Suprapubic skin (tissue), 4 donors: ENCODE data around the gene P2RY13. TPM values are rescaled to one million over a fixed set of nuclear protein-coding genes. Genes with fewer than 3 reads are reported as not detected.

Experiments
- DNase-seq, 2 donors: peaks; one replicate each; pipeline ENCODE4 v3.0.0-alpha.2; 2019; ENCODE audit warnings: low spot score in 2 of 2
- H3K27ac ChIP-seq: fragments of 200-600 bp; sonication (generic); one replicate; pipeline ENCODE4 v1.5.1; 2019
- H3K27me3 ChIP-seq: fragments of 200-600 bp; sonication (generic); one replicate; pipeline ENCODE4 v1.5.1; 2019
- H3K36me3 ChIP-seq: fragments of 200-600 bp; sonication (generic); one replicate; pipeline ENCODE4 v1.5.1; 2019
- H3K4me1 ChIP-seq: fragments of 200-600 bp; sonication (generic); one replicate; pipeline ENCODE4 v1.5.1; 2019
- H3K4me3 ChIP-seq: fragments of 200-600 bp; sonication (generic); one replicate; pipeline ENCODE4 v1.5.1; 2019; ENCODE audit warnings: mild to moderate bottlenecking
- H3K9me3 ChIP-seq: fragments of 200-600 bp; sonication (generic); one replicate; pipeline ENCODE4 v1.5.1; 2019
- EP300 ChIP-seq: sonication (generic); formaldehyde crosslinking; IDR thresholded peaks from one replicate; pipeline ENCODE4 v1.6.1; 2017; ENCODE audit warnings: antibody characterized with exemption
- POLR2A ChIP-seq, 2 donors: fragments of 450-650 bp; IDR thresholded peaks; one replicate each; pipeline ENCODE4 v1.6.1; 2017; ENCODE audit warnings: antibody characterized with exemption in 2 of 2, mild to moderate bottlenecking in 2 of 2, moderate library complexity in 2 of 2
- POLR2AphosphoS5 ChIP-seq, 3 donors: sonication (generic); formaldehyde crosslinking; IDR thresholded peaks; one replicate each; pipeline ENCODE4 v1.6.1; 2017; ENCODE audit warnings: antibody characterized with exemption in 3 of 3
- WGBS: methylation state at CpG from one replicate; pipeline ENCODE4 v1.1.5; 2018; 5-methylcytosine and 5-hydroxymethylcytosine counted together
- total RNA-seq, 4 donors: library from RNA; depleted of rRNA; stranded (reverse); fragments of >200 nt; gene quantifications; one replicate each; pipeline ENCODE4 v1.1.0, GENCODE V29; 2016
- TF ChIP-seq, protein P1 (sequence below), 2 donors: fragments of 200-600 bp in 1 of 2; fragments of 450-650 bp in 1 of 2; sonication (generic) in 1 of 2; IDR thresholded peaks; one replicate each; pipeline ENCODE4 v1.5.1; 2016 to 2019; ENCODE audit warnings: antibody characterized with exemption in 2 of 2, mild to moderate bottlenecking in 1 of 2, moderate library complexity in 1 of 2

P2RY13 gene
- total RNA-seq, 4 donors from 2014 or later = 0.53 to 3.4 (median 1.3) TPM

DNA sequence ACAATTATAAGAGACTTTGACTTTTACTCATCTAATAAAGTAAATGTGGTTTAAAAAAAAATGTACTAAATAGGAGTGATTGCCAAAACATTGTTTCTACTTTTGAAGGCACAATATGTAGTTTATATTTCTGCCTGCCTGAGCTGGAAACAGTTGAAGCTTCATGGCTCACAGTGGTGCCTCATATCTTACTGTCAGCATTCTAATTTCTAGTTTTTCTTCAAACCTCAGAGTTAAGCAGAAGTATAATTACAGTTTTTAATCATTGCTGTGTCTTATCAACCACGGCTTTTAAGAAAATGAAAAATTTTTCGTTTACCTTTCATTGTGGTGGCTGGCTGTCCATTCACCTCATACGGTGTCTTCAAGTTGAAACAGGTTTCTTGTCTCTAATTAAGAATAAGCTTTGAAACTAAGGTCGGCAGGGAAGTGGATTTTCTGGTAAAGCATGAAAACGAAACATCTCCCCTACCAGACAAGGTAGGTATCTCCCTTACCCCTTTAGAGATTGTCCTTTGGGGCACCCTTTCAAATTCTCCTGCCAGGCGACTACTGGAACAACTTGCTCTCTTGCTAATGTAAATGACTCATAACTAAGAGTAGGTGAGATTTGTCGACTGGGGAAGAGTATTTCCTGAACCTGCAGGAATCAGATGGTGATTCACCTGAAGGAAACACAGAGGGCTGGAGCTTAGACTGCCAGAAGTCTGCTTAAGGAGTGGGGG, 12.9 kb downstream of the P2RY13 start, which contains the start of gene GPR87:
GPR87 (minus strand) TSS at position 554 of the 725 bp plus-strand sequence. CDS start 16,720 bp downstream, outside the sequence.
- TF ChIP-seq, protein P1, sequence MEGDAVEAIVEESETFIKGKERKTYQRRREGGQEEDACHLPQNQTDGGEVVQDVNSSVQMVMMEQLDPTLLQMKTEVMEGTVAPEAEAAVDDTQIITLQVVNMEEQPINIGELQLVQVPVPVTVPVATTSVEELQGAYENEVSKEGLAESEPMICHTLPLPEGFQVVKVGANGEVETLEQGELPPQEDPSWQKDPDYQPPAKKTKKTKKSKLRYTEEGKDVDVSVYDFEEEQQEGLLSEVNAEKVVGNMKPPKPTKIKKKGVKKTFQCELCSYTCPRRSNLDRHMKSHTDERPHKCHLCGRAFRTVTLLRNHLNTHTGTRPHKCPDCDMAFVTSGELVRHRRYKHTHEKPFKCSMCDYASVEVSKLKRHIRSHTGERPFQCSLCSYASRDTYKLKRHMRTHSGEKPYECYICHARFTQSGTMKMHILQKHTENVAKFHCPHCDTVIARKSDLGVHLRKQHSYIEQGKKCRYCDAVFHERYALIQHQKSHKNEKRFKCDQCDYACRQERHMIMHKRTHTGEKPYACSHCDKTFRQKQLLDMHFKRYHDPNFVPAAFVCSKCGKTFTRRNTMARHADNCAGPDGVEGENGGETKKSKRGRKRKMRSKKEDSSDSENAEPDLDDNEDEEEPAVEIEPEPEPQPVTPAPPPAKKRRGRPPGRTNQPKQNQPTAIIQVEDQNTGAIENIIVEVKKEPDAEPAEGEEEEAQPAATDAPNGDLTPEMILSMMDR (IDR thresholded peaks at IDR 0.05) = no peak
- TF ChIP-seq EP300 = no peak
- no peak for TF ChIP-seq POLR2A (IDR thresholded peaks at IDR 0.05)
- TF ChIP-seq POLR2AphosphoS5 (IDR thresholded peaks at IDR 0.05) = no peak

DNA sequence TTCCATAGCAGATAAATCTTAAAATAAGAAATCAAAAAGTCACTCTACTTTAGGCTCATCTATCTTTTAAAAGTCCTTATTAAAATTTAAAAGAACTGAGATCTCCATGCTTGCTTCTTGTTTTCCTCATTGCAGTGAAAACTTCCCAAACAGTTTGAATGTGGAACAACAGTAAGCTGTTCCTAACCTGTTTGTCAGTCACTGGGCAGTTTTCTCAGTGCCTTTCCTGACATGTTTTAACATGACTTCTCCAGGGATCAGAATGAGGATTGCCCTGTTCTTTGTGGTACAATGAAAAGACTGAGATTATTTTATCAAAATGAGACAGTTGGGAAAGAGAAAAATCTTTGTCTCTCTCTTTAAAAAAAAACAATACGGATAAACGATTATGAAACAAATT, 13.5 kb downstream of the P2RY13 start:
- 42% methylated on average over 2 of the region's 2 CpGs for WGBS
- no peaks in the 10 kb centered on the region for H3K36me3 ChIP-seq
- H3K27me3 ChIP-seq = no peaks in the 10 kb centered on the region
- peak overlapping the region; percentile 86 for H3K27ac ChIP-seq
- peaks cover 39% of the 10 kb centered on the region for H3K4me1 ChIP-seq
- DNase-seq = no peak
- H3K4me3 ChIP-seq = peak overlapping the region; percentile 43
- H3K9me3 ChIP-seq = no peaks in the 10 kb centered on the region
- TF ChIP-seq EP300 (no peak), POLR2A (IDR thresholded peaks at IDR 0.05) (no peak), POLR2AphosphoS5 (IDR thresholded peaks at IDR 0.05) (no peak)
- TF ChIP-seq, protein P1 (IDR thresholded peaks at IDR 0.05) = no peak

More for the DNA sequence above, 12.9 kb downstream of the P2RY13 start, which contains the start of gene GPR87:
- peak within 1 kb of the TSS; percentile 86 for H3K27ac ChIP-seq
- H3K9me3 ChIP-seq = no peaks in the 10 kb centered on the region
- DNase-seq = no peak
- H3K4me1 ChIP-seq = peaks cover 41% of the 10 kb centered on the region
- no peaks in the 10 kb centered on the region for H3K36me3 ChIP-seq
- H3K4me3 ChIP-seq = peak within 1 kb of the TSS; percentile 43
- no peaks in the 10 kb centered on the region for H3K27me3 ChIP-seq
- WGBS = 56% methylated on average over 7 of the region's 7 CpGs

DNA sequence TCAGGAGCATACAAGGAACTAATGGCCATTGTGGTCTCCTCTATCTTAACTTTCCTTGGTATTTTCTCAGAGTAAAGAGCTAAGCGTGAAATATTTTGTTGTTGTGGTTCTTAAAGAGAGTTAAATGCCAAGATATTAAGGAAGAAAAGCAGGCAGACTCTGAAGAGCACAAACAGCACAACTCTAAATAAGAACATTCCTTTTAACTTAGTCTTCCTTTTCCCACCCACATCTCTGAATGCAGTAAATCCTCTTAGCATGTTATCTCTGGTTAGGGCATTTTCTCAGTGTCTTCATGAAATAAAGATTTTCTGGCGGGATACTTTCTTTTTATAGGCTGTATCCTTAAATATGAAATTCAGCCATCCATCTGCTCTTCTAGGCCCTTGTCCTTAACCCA, 14.2 kb downstream of the P2RY13 start:
- Histone ChIP-seq H3K9me3 (no peaks in the 10 kb centered on the region), H3K27ac (peak overlapping the region; percentile 86), H3K36me3 (no peaks in the 10 kb centered on the region), H3K27me3 (no peaks in the 10 kb centered on the region), H3K4me1 (peaks cover 32% of the 10 kb centered on the region), H3K4me3 (peak overlapping the region; percentile 43)
- WGBS = 76% methylated on average over 2 of the region's 2 CpGs
- DNase-seq = no peak
- TF ChIP-seq POLR2A (IDR thresholded peaks at IDR 0.05) (no peak), EP300 (no peak), POLR2AphosphoS5 (IDR thresholded peaks at IDR 0.05) (no peak)
- TF ChIP-seq, protein P1 (IDR thresholded peaks at IDR 0.05) = no peak

DNA sequence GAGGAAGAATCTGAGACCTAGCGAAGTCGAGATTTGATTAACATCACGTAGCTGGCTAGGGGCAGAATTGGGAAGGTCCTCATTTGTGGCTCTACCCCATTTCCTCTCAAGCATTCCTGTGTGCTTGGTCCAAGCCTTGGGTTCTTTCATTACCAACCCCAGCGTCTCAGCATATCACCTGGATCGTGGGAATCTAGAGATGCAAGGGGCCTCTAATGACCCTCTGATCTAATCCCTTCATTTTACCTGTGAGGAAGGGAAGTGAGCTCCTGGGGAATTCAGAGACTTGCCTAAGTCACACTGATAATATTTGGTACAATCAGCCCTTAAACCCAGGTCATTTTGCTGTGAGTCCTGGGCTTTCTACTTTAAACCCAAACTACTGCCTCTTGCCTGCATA, 14.8 kb downstream of the P2RY13 start:
- peak overlapping the region; percentile 86 for H3K27ac ChIP-seq
- H3K27me3 ChIP-seq = no peaks in the 10 kb centered on the region
- peak overlapping the region; percentile 43 for H3K4me3 ChIP-seq
- no peaks in the 10 kb centered on the region for H3K9me3 ChIP-seq
- H3K36me3 ChIP-seq = no peaks in the 10 kb centered on the region
- H3K4me1 ChIP-seq = peaks cover 26% of the 10 kb centered on the region
- WGBS = 94% methylated on average over 5 of the region's 5 CpGs
- TF ChIP-seq, protein P1 (IDR thresholded peaks at IDR 0.05) = no peak
- TF ChIP-seq POLR2A (IDR thresholded peaks at IDR 0.05) (no peak), POLR2AphosphoS5 (IDR thresholded peaks at IDR 0.05) (no peak), EP300 (no peak)
- DNase-seq = no peak

DNA sequence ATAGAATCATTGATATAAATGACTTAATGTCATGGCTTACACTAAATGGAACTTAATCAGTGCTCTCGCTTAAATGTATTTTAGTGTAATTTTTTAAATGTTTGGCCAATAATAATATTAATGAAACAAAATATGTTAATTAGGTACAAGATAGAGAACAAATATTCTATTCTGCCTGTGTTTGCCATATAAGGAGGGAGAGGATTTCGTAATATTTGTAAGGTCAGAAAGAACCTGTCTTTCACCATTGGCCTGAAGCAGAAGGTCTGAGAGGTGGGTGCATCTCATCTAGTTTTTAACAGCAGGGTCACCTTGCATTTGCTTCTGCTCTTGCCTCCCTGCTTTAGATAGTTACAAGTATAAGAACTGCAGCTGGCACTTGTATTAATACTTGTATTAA, 15.2 kb downstream of the P2RY13 start:
- TF ChIP-seq, protein P1 (IDR thresholded peaks at IDR 0.05) = no peak
- TF ChIP-seq EP300 (no peak), POLR2AphosphoS5 (IDR thresholded peaks at IDR 0.05) (no peak), POLR2A (IDR thresholded peaks at IDR 0.05) (no peak)
- WGBS = 95% methylated on average over 2 of the region's 2 CpGs
- no peaks in the 10 kb centered on the region for H3K9me3 ChIP-seq
- no peak for DNase-seq
- no peaks in the 10 kb centered on the region for H3K27me3 ChIP-seq
- peaks cover 25% of the 10 kb centered on the region for H3K4me1 ChIP-seq
- no peaks in the 10 kb centered on the region for H3K36me3 ChIP-seq
- peak overlapping the region; percentile 43 for H3K4me3 ChIP-seq
- no peak overlapping the region for H3K27ac ChIP-seq
